ENCODE data around the gene GPC1.

Gene GPC1

GRCh38 chr2:240447934-240448333 lies 12.5 kb downstream of the GPC1 start (continued):
- no peak for TF ChIP-seq PRDM6 (tag by site-specific recombination; IDR thresholded peaks at IDR 0.05)

GRCh38 chr2:240448387-240449274 lies 13.2 kb downstream of the GPC1 start:
- Histone ChIP-seq H3K4me3 (ENCODE audit: low read depth, low read length) (no peak overlapping the region), H3K4me1 (ENCODE audit: control insufficient read depth, insufficient read depth, low read length) (peaks cover 2% of the 10 kb centered on the region; the same call in 1 of the 2 replicates), H3K9me3 (ENCODE audit: control insufficient read depth, insufficient read depth, low read depth, low read length) (no peaks in the 10 kb centered on the region), H3K36me3 (ENCODE audit: control insufficient read depth in 2 of 2, insufficient read depth in 1 of 2, low read length in 2 of 2) (no peaks in the 10 kb centered on the region), H3K27ac (ENCODE audit: extremely low read depth, low read depth, low read length) (no peak overlapping the region)
- TF ChIP-seq ZNF664 (tag by site-specific recombination; IDR thresholded peaks at IDR 0.05) (peak; percentile 84), REPIN1 (tag by site-specific recombination; IDR thresholded peaks at IDR 0.05; ENCODE audit: low read depth) (no peak), ZEB2 (tag by site-specific recombination; IDR thresholded peaks at IDR 0.05) (no peak), ZFP41 (tag by site-specific recombination; IDR thresholded peaks at IDR 0.05; ENCODE audit: borderline replicate concordance) (no peak), EGR2 (tag by site-specific recombination; IDR thresholded peaks at IDR 0.05; ENCODE audit: low read depth) (peak; percentile 39; the same call in 1 of the 2 replicates), ZBTB11 (tag by site-specific recombination; conservative IDR thresholded peaks at IDR 0.05; ENCODE audit: low read depth) (no peak)
- POLR2A ChIA-PET = no interaction called here
- CTCF ChIA-PET = no interaction called here

- CTCF ChIA-PET = interaction anchor here (0.7 to 1.1 kb wide), 2 partner anchors 22 to 217 kb away, joined by 3 read pairs; no protein-coding TSS in a partner anchor
- H3K4me1 ChIP-seq (ENCODE audit: control insufficient read depth, insufficient read depth, low read length) = peaks cover 2% of the 10 kb centered on the region; the same call in 1 of the 2 replicates
- H3K27ac ChIP-seq (ENCODE audit: extremely low read depth, low read depth, low read length) = no peak overlapping the region
- no peaks in the 10 kb centered on the region for H3K9me3 ChIP-seq (ENCODE audit: control insufficient read depth, insufficient read depth, low read depth, low read length)
- H3K4me3 ChIP-seq (ENCODE audit: low read depth, low read length) = no peak overlapping the region
- POLR2A ChIA-PET = no interaction called here
- no peaks in the 10 kb centered on the region for H3K36me3 ChIP-seq (ENCODE audit: control insufficient read depth in 2 of 2, insufficient read depth in 1 of 2, low read length in 2 of 2)
- TF ChIP-seq OVOL3 (tag by site-specific recombination; IDR thresholded peaks at IDR 0.05) (no peak), SP2 (tag by site-specific recombination; IDR thresholded peaks at IDR 0.05) (peak; percentile 27), YY1 (tag by site-specific recombination; IDR thresholded peaks at IDR 0.05) (no peak), ZBTB17 (tag by site-specific recombination; IDR thresholded peaks at IDR 0.05) (peak; percentile 66), ZNF248 (tag by site-specific recombination; IDR thresholded peaks at IDR 0.05) (no peak), ZNF341 (tag by site-specific recombination; IDR thresholded peaks at IDR 0.05; ENCODE audit: low read depth) (peak; percentile 55), ZNF777 (tag by site-specific recombination; IDR thresholded peaks at IDR 0.05; ENCODE audit: borderline replicate concordance) (no peak), ZNF561 (tag by site-specific recombination; IDR thresholded peaks at IDR 0.05; ENCODE audit: borderline replicate concordance) (no peak), ZBTB7A (tag by site-specific recombination; IDR thresholded peaks at IDR 0.05; ENCODE audit: low read depth) (no peak), MZF1 (tag by site-specific recombination; IDR thresholded peaks at IDR 0.05; ENCODE audit: borderline replicate concordance) (no peak), ZNF394 (tag by site-specific recombination; IDR thresholded peaks at IDR 0.05; ENCODE audit: borderline replicate concordance) (no peak), PATZ1 (tag by site-specific recombination; IDR thresholded peaks at IDR 0.05) (0 out of 2 replicates have a peak, but pooled peaks have one; percentile 23), KLF9 (tag by site-specific recombination; IDR thresholded peaks at IDR 0.05; ENCODE audit: low read depth) (no peak), ZNF629 (tag by site-specific recombination; IDR thresholded peaks at IDR 0.05) (no peak)
- TF ChIP-seq, protein P1, sequence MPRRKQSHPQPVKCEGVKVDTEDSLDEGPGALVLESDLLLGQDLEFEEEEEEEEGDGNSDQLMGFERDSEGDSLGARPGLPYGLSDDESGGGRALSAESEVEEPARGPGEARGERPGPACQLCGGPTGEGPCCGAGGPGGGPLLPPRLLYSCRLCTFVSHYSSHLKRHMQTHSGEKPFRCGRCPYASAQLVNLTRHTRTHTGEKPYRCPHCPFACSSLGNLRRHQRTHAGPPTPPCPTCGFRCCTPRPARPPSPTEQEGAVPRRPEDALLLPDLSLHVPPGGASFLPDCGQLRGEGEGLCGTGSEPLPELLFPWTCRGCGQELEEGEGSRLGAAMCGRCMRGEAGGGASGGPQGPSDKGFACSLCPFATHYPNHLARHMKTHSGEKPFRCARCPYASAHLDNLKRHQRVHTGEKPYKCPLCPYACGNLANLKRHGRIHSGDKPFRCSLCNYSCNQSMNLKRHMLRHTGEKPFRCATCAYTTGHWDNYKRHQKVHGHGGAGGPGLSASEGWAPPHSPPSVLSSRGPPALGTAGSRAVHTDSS (tag by site-specific recombination; IDR thresholded peaks at IDR 0.05) = no peak
Observed at GRCh38 chr2:240449764-240450531, 14.5 kb downstream of the GPC1 start.

All from HEK293 (cell line).